Hematopoietic multipotent progenitor cell treated with erythropoietin and hydrocortisone succinate and interleukin-3 and kit ligand, for 8 days (in vitro differentiated cells): Measurements from ENCODE around the gene PACSIN2.
A peak's percentile ranks its signal among the peaks of the same experiment; 100 is the strongest.
"Not testable (repeated sequence)": the region's sequence is repeated elsewhere in the genome, so short reads cannot be mapped to it uniquely, and the experiment has no call there.

Experiments
- DNase-seq: peaks from one replicate; pipeline ENCODE4 v3.0.0-alpha.2; 2015

PACSIN2 gene

GRCh38 chr22:42943981-42944380, 71.0 kb downstream of the PACSIN2 start:
- DNase-seq = no peak

DNA sequence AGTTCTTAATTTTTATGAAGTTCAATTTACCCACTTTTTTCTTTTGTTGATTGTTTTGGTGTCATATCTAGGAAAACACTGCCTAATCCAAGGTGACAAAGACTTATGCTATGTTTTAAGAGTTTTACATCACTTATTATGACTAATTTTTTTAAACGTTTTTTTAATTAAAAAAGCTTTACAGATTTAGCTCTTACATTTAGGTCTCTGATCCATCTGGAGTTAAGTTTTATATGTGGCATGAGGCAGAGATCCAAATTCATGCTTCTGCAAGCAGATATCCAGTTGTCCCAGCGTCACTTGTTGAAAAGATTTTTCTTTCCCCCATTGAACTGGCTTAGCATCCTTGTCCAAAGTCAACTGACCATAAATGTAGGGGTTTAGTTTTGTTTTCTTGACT, 72.6 kb downstream of the PACSIN2 start:
- no peak for DNase-seq

- DNase-seq = no peak
These were observed 74.9 kb downstream of the PACSIN2 start for GRCh38 chr22:42939941-42940653.

DNA sequence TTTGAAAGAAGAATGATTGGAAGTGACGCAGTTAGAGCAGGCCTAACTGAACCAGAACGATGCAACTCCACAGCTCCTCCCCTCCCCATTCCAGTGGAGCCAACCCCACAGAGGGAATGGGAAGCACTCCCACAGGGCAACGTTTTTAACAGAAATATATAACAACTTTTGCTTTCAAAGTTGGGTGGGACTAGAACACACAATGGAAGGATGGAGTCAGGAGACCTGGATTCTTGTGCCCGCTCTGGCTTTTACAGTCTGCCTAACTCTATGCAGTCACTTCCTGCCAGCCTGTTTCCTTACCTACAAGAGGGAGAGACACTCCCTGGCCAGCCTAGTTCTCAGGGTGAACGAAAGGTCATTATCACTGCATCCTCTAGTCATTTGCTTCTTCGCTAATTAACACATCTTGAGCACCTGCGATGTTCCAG, 75.5 kb downstream of the PACSIN2 start:
- no peak for DNase-seq

GRCh38 chr22:42938976-42939375, 76.0 kb downstream of the PACSIN2 start:
- DNase-seq = no peak

GRCh38 chr22:42938449-42938848, 76.5 kb downstream of the PACSIN2 start:
- no peak for DNase-seq

- peak; percentile 69 for DNase-seq
These were observed 77.6 kb downstream of the PACSIN2 start for GRCh38 chr22:42937164-42937843.

DNA sequence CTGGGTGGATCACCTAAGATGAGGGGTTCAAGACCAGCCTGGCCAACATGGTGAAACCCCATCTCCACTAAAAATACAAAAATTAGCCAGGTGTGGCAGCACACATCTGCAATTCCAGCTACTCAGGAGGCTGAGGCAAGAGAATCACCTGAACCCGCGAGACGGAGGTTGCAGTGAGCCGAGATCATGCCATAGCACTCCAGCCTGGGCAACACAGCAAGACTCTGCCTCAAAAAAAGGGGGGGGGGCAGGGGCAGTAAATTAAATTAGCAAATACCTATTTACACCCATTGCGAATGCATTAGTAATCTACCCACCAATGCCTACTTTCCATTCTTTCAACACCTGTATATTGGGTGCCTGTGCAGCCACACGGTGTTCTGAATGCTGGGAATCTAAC, 78.3 kb downstream of the PACSIN2 start:
- DNase-seq = not testable (repeated sequence)

DNA sequence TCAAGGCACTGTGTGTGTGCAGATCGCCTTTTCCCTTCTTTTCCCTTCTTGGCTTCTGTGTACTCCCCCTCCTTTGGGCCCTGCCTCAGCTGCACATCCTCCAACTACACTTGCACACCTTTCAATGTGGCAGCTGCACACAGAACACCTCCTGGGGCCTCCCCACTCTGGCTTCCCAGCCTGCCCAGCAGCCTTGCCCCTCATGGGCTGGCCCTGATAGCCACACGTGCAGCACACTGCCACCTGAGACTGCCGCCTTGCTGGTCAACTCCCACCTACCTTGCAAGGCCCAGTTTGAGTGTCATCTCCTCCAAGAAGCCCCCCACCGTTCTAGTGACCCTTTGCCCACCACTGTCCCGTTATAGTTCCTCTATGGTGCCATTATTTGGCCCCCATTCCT, 80.6 kb downstream of the PACSIN2 start:
- DNase-seq = no peak

GRCh38 chr22:42933485-42934091, 81.4 kb downstream of the PACSIN2 start:
- no peak for DNase-seq

DNA sequence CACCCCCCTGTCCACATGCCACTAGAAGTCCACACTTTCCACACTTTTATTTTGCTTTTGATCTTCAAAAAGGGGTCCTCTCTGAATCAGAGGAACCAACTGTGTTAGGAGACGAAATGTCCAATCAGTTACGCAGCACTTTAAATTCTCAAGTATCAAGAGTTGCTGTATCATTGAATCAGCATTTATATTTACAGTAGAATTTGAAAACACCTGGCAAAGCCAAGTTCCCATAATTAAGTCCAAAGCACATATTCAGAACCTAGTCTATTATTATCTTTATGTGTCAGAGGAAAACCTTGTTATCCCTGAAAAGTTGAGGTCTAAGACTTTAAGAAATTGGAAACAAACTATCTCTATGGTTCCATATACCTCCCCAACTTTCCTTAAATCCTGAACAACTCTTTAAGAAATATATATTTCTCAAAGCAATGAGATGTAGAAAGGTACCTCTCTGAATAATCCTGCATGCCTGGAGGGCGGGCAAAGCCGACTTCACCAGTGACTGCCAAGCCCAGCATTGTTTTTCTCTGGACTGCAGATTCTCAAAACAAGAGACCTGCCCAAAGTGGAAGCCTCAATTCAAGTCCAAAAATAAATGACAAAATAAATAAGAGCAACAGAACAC, 82.0 kb downstream of the PACSIN2 start:
- no peak for DNase-seq

- no peak for DNase-seq
These were observed 82.8 kb downstream of the PACSIN2 start for GRCh38 chr22:42932197-42932519.

DNA sequence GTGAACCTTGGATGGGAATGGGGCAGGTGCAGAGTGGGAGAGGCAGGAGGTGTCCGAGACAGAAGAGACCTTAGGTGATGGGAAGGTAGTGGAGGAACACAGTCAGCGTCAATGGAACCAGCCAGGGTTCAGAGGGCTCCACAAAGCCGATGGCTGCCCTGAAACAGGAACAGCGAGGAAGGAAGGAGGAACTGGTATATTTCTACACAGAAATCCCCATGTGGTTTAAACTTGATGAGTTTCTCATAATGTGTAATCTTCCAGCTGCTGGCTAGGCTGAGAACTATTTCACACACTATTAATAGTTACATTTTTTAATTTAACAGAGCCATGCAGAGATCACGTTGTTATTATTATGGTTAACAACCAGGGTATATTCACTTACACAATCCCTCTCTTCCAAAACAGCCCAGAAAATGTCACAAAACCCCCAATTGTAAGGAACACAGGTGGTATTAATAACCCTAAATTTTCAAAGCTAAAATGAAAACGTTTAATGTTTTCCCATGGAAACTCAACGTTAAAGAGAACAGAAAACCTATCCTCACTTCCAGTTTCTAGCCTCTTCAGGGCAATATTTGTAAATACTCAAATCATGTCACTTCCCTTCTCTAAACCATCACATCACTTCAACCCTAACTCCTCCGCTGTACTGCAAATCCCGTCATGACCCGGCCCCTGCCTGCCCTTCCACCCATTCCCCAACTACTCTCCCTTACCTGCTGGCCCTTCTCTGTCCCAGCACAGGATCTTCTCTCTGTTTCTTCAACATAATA, 83.3 kb downstream of the PACSIN2 start:
- DNase-seq = no peak

DNA sequence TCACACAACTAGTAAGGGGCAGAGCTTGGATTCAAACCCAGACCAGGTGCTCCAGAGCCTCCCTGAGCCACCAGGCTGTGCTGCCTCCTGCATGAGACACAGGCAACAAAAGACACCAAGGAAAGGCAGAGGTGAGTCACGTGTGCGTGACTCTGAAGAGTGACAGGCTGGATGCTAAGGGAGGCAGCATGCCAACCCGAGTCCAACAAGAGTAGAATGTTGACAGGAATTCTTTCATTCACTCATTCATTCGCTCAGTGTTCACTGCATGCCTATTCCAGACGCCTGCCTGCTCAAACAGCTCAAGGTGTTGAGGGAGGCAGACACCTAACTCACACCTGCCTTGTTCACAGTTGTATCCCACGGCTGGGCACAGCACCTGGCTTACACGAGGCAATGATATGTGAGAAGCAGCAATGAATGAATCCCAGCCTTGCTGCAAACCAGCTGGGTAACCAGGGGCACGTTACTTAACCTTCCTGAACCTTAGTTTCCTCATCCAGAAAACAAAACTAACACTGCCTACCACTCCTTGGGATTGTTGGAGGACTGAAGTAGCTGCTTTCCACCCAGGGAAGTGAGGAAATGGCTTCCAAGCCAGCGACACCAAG, 84.0 kb downstream of the PACSIN2 start:
- DNase-seq = peak; percentile 27

DNA sequence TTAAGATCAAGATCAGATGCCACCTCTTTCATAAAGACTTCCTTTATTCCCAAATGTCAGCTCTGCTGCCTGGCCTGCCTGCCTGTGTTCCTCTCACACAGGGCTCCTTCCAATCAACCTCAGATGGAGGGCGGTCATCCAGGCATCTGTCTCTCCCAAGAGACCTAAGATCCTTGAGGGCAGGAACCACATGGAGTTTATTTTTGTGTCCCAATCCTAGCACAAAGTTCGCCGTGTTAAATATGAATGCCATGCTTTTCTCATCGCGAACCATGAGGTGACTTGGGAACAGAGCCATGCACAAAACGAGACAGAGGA, 85.2 kb downstream of the PACSIN2 start:
- DNase-seq = no peak

GRCh38 chr22:42928969-42929837, 85.7 kb downstream of the PACSIN2 start:
- DNase-seq = no peak

GRCh38 chr22:42927966-42928365, 87.0 kb downstream of the PACSIN2 start:
- DNase-seq = no peak

GRCh38 chr22:42926768-42927167, 88.2 kb downstream of the PACSIN2 start:
- DNase-seq = no peak

DNA sequence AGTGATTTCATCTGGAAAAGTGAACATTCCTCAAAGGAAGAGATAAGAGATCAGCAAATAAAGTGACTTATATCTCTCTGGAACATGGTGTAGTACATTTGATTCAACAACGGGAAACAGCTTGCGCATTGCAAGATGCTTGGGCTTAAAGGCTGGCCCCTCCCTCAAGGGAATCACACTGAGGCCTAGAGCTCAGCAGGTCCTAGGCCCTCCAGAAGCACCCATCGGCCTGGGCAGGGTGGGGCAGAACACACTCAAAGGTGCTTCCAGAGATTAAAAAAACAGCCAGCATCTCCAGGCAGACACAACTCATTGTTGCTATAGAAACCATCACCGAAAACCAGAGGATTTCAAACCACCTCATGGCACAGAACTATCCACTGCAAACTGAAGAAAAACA, 88.8 kb downstream of the PACSIN2 start:
- DNase-seq = peak; percentile 92

- DNase-seq = peak; percentile 37
These were observed 89.4 kb downstream of the PACSIN2 start for GRCh38 chr22:42925598-42925997.

DNA sequence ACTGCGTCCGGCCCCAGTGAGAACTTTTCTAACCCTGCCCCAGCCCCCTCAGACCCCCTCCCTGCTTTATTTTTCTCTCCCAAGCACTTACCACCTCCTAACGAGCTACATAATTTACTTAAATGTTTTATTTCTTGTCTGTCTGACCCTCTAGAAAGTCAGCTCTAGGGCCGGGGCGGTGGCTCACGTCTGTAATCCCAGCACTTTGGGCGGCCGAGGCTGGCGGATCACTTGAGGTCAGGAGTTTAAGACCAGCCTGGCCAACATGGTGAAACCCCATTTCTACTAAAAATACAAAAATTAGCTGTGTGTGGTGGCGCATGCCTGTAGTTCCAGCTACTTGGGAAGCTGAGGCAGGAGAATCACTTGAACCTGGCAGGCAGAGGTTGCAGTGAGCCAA, 89.9 kb downstream of the PACSIN2 start:
- DNase-seq = not testable (repeated sequence)

DNA sequence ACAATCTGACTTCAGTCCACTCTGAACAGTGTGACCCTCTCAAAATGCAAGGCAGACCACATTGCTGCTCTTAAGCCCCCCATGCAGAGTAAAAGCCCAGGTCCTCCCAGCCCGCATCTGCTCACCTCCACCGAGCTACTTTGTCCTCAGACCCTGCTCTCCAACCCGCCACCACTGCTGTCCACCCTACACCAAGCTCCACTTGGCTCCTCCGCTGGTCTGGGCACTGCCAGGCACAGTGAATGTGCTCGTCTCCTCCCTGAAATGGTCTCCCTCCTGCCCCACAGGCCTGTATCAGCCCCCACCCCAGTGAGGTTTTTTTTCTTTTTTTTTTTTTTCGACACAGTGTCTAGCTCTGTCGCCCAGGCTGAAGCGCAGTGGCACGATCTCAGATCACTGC, 90.5 kb downstream of the PACSIN2 start:
- DNase-seq = no peak
